ENCODE results near the gene EIPR1.

GRCh38 chr2:3277748-3278520 is 99.7 kb downstream of the EIPR1 start:
- TF ChIP-seq CTCF (IDR thresholded peaks at IDR 0.05) = no peak
- TF ChIP-seq POLR2A (IDR thresholded peaks at IDR 0.05; ENCODE audit: low read depth) = no peak

Data from esophagus muscularis mucosa (tissue), 3 donors.